Heart right ventricle (tissue), 16 donors: ENCODE results near the gene IFT43. TPM values are rescaled to one million over a fixed set of nuclear protein-coding genes. Genes with fewer than 3 reads are reported as not detected.
A peak's percentile ranks its signal among the peaks of the same experiment; 100 is the strongest.

Experiments
- ATAC-seq, 8 donors: fragments of 200-7000 bp; cut with Tn5 transposase; one replicate each; pipeline ENCODE4 v1.9.1; 2020; ENCODE audit warnings: mild to moderate bottlenecking in 8 of 8, moderate library complexity in 8 of 8, moderate number of reproducible peaks in 1 of 8
- DNase-seq, 2 donors: peaks; one replicate each; pipeline ENCODE4 v3.0.0-alpha.2; 2020
- H3K27ac ChIP-seq, 10 donors: fragments of 200-600 bp; sonication (generic) in 2 of 10; one replicate each; pipeline versions ENCODE4 v1.5.0 to v1.8.0; 2020 to 2022; ENCODE audit warnings: mild to moderate bottlenecking in 3 of 10
- H3K27me3 ChIP-seq, 7 donors: fragments of 200-600 bp; one replicate each; pipeline ENCODE4 v1.8.0; 2021 to 2022; ENCODE audit warnings: mild to moderate bottlenecking in 2 of 7
- H3K36me3 ChIP-seq, 9 donors: fragments of 200-600 bp; sonication (generic) in 1 of 9; one replicate each; pipeline versions ENCODE4 v1.5.0 to v1.8.0; 2020 to 2022; ENCODE audit warnings: mild to moderate bottlenecking in 2 of 9
- H3K4me1 ChIP-seq, 9 donors: fragments of 200-600 bp; sonication (generic) in 1 of 9; one replicate each; pipeline versions ENCODE4 v1.5.0 to v1.8.0; 2020 to 2022; ENCODE audit warnings: mild to moderate bottlenecking in 4 of 9
- H3K4me3 ChIP-seq, 10 donors: fragments of 200-600 bp; sonication (generic) in 2 of 10; one replicate each; pipeline versions ENCODE4 v1.5.0 to v1.8.0; 2020 to 2022; ENCODE audit warnings: mild to moderate bottlenecking in 7 of 10, moderate library complexity in 2 of 10
- H3K9me3 ChIP-seq, 11 donors: fragments of 200-600 bp in 10 of 11; sonication (generic) in 2 of 11; one replicate each; pipeline versions ENCODE4 v1.5.0 to v1.8.0; 2013 to 2022; ENCODE audit warnings: mild to moderate bottlenecking in 2 of 11, control low read depth in 1 of 11, moderate library complexity in 1 of 11
- CTCF ChIP-seq, 9 donors: fragments of 200-600 bp; sonication (generic) in 2 of 9; IDR thresholded peaks; one replicate each; pipeline versions ENCODE4 v1.5.0 to v1.8.0; 2021 to 2022; ENCODE audit warnings: antibody characterized with exemption in 9 of 9, mild to moderate bottlenecking in 5 of 9, moderate library complexity in 1 of 9
- WGBS, 2 donors: extraction: QIAGEN DNeasy Blood & Tissue Kit; methylation state at CpG; one replicate each; pipeline ENCODE4 v1.1.7; 2013; ENCODE audit warnings: inconsistent platforms in 1 of 2; 5-methylcytosine and 5-hydroxymethylcytosine counted together
- intact Hi-C, 10 donors: fragments of 100-400 bp; cut with DNase I; formaldehyde crosslinking; loops; one replicate each; pipeline versions ENCODE4 v1.11.1 to v1.14.2; 2022
- polyA plus RNA-seq, 2 donors: library from polyadenylated mRNA; stranded (reverse); fragments of 200-250 nt; gene quantifications; one replicate each; pipeline ENCODE4 v1.2.3, GENCODE V29; 2013
- total RNA-seq, 10 donors: library from RNA; stranded (reverse); fragmentation: NEBNext Ultra II Directional in 3 of 10; extraction: Animal tissue kit (Norgen Biotek cat#: 25700) in 3 of 10; gene quantifications; one replicate each; pipeline versions ENCODE4 v1.2.1 to v1.2.4, GENCODE V29; 2021 to 2023
- donor health status: Arrhythmogenic right ventricular cardiomyopathy.
- donor health status: ischemic (EF 13 %, LVEDD 7.1; RV severe dilation, severe dysfunction).
- donor health status: healthy with polysubstance abuse.
- donor health status: DM: no; HTN: yes; CAD: no.
- donor health status: DM: no; HTN: no; CAD: no.
- donor health status: ischemic (EF 25% LVEDD 6.9; RV normal size, moderate dysfunction).
- donor health status: ischemic (EF 25% LVEDD 5.7; RV mildly dilated, moderate dysfunction).
- donor health status: healthy.
- donor health status: DM: yes; HTN: yes; CAD: no.
- donor health status: Ischemic cardiomyopathy.
- donor health status: ischemic (EF 35%, LVEDD 5.7; RV mildly dilated, moderate dysfunction).
- donor health status: nonischemic (EF 11% LVEDD 7.7; RV severe dilation, severe dysfunction).
- donor health status: DM: yes; HTN: yes; CAD: no.
- donor health status: PGD.
- donor health status: ischemic (EF 29% LVEDD 5.4; RV normal size, mild dysfunction).
- donor health status: nonischemic (EF 23%, LVEDD 6.1; RV moderate dilation, normal function).

The IFT43 gene
- total and polyA plus RNA-seq, 12 donors, result 19.7 to 57.1 (median 31.8) TPM

- 85 to 91% methylated on average over 4 of the region's 4 CpGs for WGBS, 2 donors
- Histone ChIP-seq H3K4me3 (no peak overlapping the region), H3K36me3 (peaks cover 0 to 10% (median 0%) of the 10 kb centered on the region in 9 donors), H3K9me3 (no peaks in the 10 kb centered on the region), H3K27ac (no peak overlapping the region), H3K4me1 (peaks cover 0 to 13% (median 0%) of the 10 kb centered on the region in 9 donors), H3K27me3 (no peaks in the 10 kb centered on the region)
- intact Hi-C loops, result loop anchor here (1.0 to 10.0 kb wide), 11 partner anchors 132 to 597 kb away; no protein-coding TSS in a partner anchor
- DNase-seq, result no peak
- TF ChIP-seq CTCF (IDR thresholded peaks at IDR 0.05), result no peak
- ATAC-seq, result no peak
Measured at GRCh38 chr14:76050250-76050649, 64.7 kb downstream of the IFT43 start.

- TF ChIP-seq CTCF (IDR thresholded peaks at IDR 0.05), result peak; percentile 64 to 87 (median 76)
- peaks cover 0 to 13% (median 0%) of the 10 kb centered on the region in 9 donors for H3K4me1 ChIP-seq
- H3K9me3 ChIP-seq, result no peaks in the 10 kb centered on the region
- H3K27me3 ChIP-seq, result no peaks in the 10 kb centered on the region
- 40% methylated on average over 3 of the region's 3 CpGs for WGBS, 2 donors
- ATAC-seq, result peak in 7 of 8 donors; percentile 46 to 87 (median 66)
- peaks cover 0 to 10% (median 0%) of the 10 kb centered on the region in 9 donors for H3K36me3 ChIP-seq
- no peak overlapping the region for H3K4me3 ChIP-seq
- H3K27ac ChIP-seq, result no peak overlapping the region
- peak in 1 of 2 donors; percentile 65 for DNase-seq
- intact Hi-C loops, result loop anchor here (1.0 to 10.0 kb wide), 13 partner anchors 131 to 596 kb away; no protein-coding TSS in a partner anchor
Measured at GRCh38 chr14:76050797-76051392, 65.3 kb downstream of the IFT43 start.

GRCh38 chr14:76051717-76052465, 66.3 kb downstream of the IFT43 start:
- no peak for TF ChIP-seq CTCF (IDR thresholded peaks at IDR 0.05)

GRCh38 chr14:76053572-76054355, 68.2 kb downstream of the IFT43 start:
- Histone ChIP-seq H3K27me3 (no peaks in the 10 kb centered on the region), H3K4me1 (peaks cover 0 to 13% (median 0%) of the 10 kb centered on the region in 9 donors), H3K9me3 (no peaks in the 10 kb centered on the region), H3K36me3 (peaks cover 0 to 16% (median 0%) of the 10 kb centered on the region in 9 donors), H3K4me3 (no peak overlapping the region), H3K27ac (no peak overlapping the region)
- no peak for TF ChIP-seq CTCF (IDR thresholded peaks at IDR 0.05)
- ATAC-seq, result no peak
- 88% methylated on average over 15 of the region's 15 CpGs for WGBS, 2 donors
- no peak for DNase-seq
- intact Hi-C loops, result loop anchor here in 9 of 10 donors (2.0 to 10.0 kb wide), 10 partner anchors 129 to 594 kb away; no protein-coding TSS in a partner anchor

More at GRCh38 chr14:76051717-76052465, 66.3 kb downstream of the IFT43 start:
- peaks cover 0 to 10% (median 0%) of the 10 kb centered on the region in 9 donors for H3K36me3 ChIP-seq
- DNase-seq (no peak), ATAC-seq (no peak)
- H3K4me1 ChIP-seq, result peaks cover 0 to 13% (median 0%) of the 10 kb centered on the region in 9 donors
- intact Hi-C loops, result loop anchor here (1.0 to 10.0 kb wide), 12 partner anchors 130 to 595 kb away; no protein-coding TSS in a partner anchor
- no peak overlapping the region for H3K4me3 ChIP-seq
- H3K9me3 ChIP-seq, result no peaks in the 10 kb centered on the region
- H3K27me3 ChIP-seq, result no peaks in the 10 kb centered on the region
- H3K27ac ChIP-seq, result no peak overlapping the region
- WGBS, 2 donors, result 83% methylated on average over 12 of the region's 12 CpGs
